ENCODE results near the gene RNF222. TPM values are rescaled to one million over a fixed set of nuclear protein-coding genes. Genes with fewer than 3 reads are reported as not detected.
"Not testable (repeated sequence)": the region's sequence is repeated elsewhere in the genome, so short reads cannot be mapped to it uniquely, and the experiment has no call there.

The RNF222 gene
- total RNA-seq, 1 donor from 2014 or later = not detected

DNA sequence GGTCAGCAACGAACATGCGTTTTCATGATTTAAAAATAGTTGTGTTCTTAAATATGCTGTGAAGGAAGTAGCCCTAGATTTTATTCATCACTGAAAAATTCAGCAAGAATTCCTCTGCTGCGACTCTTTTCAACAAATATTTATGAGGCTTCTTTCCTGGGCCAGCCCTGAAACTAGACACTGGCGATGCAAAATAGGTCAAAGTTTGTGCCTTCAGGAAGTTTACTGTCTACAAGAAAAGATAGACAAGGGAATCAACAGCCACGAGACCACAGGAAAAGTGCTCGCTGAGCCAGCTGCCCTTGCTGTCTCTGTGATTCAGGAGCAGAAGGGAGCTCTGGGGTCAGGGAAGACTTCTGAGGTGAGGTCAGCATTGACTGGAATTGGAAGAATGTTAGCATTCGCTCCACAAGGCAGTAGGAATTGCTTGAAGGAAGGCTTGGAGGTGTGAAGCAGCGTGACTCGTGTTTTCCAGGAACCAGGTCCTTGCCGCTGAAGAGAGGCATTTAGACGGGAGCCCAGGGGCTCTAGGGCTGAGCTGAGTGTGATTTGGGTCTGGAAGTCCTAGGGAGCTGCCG, 12.7 kb downstream of the RNF222 start:
- intact Hi-C loops (cut with micrococcal nuclease) = no loop called here
- ATAC-seq = no peak
- no peak for DNase-seq

DNA sequence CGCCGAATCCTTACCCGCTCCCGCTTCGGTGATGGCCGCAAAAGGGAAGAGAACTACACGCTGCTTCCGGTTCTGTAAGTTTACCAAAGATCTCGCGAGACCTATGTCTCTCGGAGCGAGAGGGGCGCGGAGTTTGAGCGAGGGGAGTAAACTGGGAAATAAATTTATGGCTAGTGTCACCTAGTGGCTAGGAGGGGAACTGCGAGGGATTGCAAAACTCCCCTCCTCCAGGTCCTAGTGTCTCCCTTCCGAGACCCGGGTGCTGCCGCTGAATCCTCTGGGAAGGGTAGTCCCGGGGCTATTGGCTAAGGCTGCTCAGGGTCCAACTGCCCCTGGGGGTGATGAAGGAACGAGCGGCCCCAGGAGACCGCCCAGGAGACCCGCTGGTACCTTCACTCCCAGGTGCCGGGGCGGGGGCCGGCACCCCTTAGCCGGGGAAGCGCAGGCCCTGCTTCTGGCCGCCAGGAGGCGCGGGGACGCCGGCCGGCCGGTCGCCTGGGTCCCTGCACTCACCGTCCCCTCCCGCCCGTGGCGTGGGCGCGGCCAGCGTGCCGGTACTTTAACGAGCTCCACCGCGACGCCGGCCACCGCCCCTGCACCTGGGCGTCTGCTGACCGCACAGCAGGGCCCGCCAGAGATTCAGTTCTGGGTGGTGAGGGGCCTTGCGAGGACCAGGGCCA, 14.3 kb downstream of the RNF222 start, which contains the start of gene RPL26:
Gene RPL26, minus strand, starts transcription at position 51 of the 680 bp plus-strand sequence. CDS start 883 bp downstream, outside the sequence.
- DNase-seq (peak; percentile 95), ATAC-seq (peak; percentile 92)

DNA sequence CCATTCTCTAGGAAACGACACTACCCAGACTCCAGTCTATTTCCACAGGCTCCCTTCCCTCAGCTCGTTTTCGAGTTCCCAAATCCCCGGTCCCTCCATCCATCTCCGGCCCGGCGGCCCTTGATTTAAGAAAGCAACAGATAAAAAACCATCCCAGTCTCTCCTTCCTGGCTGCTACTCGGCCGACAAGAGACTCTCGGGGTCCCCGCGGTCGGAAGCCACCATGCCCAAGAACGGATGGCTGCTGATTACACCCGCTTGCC, 14.8 kb downstream of the RNF222 start:
- ATAC-seq (peak; percentile 8), DNase-seq (no peak)
- intact Hi-C loops (cut with micrococcal nuclease) = no loop called here

More for the DNA sequence above, 14.3 kb downstream of the RNF222 start, which contains the start of gene RPL26:
- intact Hi-C loops (cut with micrococcal nuclease) = no loop called here

DNA sequence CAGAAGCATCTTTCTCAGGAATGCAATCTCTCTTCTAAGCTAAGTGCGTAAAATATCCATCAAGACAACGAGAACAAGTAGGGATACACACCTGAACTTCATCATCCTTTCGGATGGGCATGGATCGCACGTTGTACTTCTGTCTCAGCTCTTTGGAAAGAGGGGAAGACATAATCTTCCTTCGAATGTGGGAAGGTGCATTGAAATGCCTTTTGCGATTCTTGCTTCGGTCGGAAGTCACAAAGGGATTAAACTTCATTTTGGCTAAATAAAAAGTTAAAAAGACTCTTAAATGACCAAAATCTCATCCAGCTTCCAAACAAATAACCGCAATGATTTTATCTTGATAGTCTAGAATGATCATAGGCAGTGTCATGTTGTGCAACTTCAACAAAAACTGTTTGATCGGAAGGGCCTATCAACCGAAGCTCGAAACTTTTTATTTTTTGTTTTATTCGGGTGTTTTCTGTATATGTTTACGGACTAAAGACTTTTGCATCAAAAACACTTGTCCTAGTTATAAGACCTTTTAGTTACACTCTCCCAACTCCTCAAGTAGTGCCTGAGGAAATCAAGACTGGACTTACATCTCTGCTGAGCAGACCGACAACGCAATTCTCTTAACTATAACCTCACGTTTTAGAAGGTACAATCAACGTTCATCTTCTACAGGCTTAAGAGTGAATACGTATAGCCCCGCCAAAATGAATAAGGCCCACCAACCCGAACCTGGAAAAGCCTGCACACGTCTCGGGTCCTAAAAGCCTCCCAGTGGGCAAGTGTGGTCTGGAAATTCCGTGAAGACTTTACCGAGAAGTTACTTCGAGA, 15.4 kb downstream of the RNF222 start:
- intact Hi-C loops (cut with micrococcal nuclease) = no loop called here
- DNase-seq (no peak), ATAC-seq (no peak)

DNA sequence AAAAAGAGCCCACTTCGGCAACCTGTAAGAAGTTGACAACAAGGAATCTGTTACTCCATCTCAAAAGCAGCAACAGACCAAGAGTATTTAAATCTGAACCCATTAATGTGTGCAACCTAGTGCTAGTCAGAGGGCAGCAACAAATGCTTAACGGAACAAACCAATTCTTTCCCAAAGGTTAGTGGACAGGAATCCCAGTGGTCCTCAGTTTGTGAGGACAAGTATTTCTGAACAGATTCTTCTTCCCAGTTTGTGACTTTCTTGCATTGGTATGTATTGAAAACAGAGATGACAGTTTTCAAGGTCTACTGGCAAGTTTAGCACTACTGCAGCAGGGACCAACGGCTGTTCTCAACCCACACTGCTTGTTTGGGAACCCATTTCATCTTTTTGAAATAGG, 17.6 kb downstream of the RNF222 start:
- intact Hi-C loops (cut with micrococcal nuclease) = no loop called here
- no peak for DNase-seq
- ATAC-seq = no peak

DNA sequence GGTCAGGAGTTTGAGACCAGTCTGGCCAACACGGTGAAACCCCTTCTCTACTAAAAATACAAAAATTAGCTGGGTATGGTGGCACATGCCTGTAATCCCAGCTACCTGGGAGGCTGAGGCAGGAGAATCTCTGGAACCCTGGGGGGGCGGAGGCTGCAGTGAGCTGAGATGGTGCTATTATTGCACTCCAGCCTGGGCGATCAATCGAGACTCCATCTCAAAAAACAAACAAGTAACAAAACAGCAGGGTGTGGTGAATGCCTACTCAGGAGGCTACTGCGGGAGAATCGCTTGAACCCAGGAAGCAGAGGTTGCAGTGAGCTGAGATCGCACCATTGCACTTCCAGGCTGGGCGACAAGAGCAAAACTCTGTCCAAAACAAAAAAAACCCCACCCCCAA, 19.5 kb downstream of the RNF222 start:
- DNase-seq; ATAC-seq; intact Hi-C loops (cut with micrococcal nuclease): not testable (repeated sequence)

DNA sequence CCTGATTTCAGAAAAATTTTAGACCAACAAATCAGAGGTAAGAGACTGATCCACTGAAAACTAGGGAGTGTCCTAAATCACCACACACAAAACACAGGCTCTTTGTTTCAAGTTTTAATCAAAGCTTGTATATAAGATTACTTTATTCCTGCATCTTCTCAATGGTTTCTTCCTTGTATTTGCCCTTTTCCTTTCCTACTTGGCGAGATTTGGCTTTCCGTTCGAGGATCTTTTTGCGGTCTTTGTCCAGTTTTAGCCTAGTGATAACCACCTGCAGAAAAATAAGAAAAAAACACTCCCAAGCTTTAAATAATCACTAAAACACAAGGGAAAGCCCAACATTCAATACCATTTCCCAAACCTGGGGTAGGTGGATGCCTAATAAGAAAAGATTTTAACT, 20.2 kb downstream of the RNF222 start:
- ATAC-seq = no peak
- no peak for DNase-seq
- intact Hi-C loops (cut with micrococcal nuclease) = no loop called here

DNA sequence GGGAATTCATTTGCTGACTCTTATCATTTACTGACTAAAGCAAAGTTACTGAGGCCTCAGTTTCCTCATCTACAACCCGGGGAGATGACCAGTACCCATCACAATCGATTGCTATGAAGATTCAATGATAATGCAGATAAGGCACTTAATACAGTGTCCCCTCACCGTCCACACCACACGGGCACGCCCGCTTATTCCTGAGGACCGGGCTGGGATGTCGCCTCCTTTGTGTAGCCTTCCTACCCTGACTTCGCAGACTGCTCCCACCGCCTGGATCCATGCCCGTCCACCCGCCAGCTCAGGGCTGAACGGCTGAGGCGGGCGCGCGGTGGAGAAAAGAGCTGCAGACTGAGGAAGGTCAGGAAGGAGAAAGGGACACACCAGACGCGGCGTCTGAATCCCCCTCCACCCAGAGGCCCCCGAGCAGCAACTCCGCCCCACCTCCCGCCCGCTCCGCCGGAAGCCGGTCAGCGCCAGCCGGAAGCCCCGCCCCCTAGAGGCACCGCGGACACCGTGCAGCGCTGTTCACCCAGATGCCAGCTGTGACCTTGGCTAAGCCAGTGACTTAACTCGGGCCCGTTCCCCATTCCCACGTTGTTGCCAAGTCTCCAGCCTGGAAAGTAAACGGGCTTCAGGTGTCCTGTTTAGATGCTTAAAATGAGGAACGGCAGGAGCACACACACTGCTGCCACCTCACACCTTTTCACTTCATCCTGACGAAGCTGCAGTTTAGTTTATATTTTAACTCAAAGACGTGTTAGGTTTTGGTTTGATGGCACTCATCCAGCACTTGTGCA, 21.2 kb downstream of the RNF222 start, which contains the start of gene KRABD2:
Gene KRABD2, minus strand, starts transcription at position 434 of the 797 bp plus-strand sequence.
- intact Hi-C loops (cut with micrococcal nuclease) = no loop called here
- ATAC-seq = peak; percentile 97

DNA sequence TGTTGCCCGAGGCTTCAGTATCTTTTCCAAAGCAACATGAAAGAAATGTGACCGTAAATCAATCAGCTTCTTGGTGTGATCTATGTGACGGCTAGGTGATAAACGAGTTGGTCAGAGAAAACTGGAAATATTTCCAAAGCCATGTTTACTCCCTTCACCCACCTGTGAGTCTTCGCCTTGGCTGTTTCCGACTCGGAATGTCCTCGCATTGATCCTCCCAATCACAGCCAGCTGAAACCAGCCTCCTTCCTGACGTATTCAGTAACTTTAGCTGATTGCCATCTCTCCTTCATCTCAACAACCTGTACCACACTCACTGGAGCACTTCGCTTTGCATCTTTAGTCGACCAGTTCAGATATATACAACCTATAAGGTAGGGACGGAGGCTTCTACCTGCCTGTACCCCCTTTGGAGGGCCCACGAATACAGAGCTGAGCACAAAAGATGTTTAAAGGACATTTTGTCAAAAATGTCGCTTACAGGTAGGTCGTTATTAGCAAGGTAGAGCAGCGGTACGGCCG, 21.8 kb downstream of the RNF222 start:
- peak; percentile 22 for ATAC-seq
- intact Hi-C loops (cut with micrococcal nuclease) = no loop called here
- no peak for DNase-seq

More for the DNA sequence above, 21.2 kb downstream of the RNF222 start, which contains the start of gene KRABD2:
- DNase-seq = peak; percentile 94

DNA sequence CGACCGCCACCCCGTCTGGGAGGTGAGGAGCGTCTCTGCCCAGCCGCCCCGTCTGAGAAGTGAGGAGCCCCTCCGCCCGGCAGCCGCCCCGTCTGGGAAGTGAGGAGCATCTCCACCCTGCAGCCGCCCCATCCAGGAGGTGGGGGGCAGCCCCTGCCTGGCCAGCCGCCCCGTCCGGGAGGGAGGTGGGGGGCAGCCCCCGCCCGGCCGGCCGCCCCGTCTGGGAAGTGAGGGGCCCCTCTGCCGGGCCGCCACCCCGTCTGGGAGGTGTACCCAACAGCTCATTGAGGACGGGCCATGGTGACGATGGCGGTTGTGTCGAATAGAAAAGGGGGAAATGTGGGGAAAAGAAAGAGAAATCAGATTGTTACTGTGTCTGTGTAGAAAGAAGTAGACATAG, 23.8 kb downstream of the RNF222 start:
- intact Hi-C loops (cut with micrococcal nuclease); ATAC-seq; DNase-seq: not testable (repeated sequence)

DNA sequence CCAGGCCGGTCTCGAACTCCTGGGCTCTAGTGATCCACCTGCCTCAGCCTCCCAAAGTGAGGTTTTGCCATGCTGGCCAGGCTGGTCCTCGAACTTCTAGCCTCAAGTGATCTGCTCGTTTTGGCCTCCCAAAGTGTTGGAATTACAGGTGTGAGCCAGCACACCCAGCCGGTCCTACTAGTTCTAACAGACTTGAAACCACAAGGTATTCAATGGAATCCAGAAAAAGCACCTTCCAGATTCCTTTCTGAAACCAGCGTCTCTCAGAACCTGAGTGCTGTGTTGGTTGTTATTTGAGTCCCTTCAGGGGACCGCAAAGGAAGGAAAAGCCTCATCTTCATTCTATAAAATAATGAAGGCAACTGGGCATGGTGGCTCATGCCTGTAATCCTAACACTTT, 25.2 kb downstream of the RNF222 start:
- intact Hi-C loops (cut with micrococcal nuclease) = no loop called here
- DNase-seq = no peak
- ATAC-seq = no peak

DNA sequence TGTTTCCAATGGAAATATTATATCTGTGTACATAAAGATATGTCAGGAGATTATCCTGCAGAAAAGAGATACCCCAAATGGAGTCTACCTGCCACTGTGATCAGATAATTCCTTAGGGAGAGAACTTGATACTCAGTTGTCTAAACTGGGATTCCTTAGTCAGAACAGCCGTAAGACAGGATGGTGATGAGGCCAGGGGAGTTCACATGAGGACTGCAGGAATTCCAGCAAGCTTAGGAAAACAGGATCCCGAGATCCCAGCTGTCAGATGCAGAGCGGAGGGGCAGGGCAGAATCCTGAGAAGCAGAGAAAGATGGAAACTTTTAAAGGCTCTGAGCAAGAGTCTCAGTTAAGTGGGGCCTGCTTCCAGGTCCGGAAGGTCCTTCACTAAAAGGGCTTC, 25.8 kb downstream of the RNF222 start:
- no peak for DNase-seq
- intact Hi-C loops (cut with micrococcal nuclease) = no loop called here
- no peak for ATAC-seq

DNA sequence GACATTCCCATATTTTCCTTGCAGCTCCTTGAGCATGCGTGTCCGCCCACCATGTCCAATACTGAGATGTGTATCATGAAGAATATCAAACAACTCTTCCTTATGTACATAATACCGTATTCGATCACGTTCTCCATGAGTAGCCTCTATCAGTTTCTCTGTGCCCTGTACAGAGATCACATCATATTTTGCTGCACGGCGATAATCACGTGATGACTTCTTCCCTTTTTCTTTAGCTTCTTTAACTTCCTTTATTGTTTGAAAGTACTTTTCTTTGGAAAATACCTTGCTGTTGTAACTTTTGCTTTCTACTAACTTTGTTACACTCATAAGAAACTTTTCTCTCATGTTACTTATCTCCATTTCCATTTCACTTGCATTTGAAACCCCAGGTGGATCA, 27.7 kb downstream of the RNF222 start:
- no peak for ATAC-seq
- intact Hi-C loops (cut with micrococcal nuclease) = no loop called here
- DNase-seq = no peak

DNA sequence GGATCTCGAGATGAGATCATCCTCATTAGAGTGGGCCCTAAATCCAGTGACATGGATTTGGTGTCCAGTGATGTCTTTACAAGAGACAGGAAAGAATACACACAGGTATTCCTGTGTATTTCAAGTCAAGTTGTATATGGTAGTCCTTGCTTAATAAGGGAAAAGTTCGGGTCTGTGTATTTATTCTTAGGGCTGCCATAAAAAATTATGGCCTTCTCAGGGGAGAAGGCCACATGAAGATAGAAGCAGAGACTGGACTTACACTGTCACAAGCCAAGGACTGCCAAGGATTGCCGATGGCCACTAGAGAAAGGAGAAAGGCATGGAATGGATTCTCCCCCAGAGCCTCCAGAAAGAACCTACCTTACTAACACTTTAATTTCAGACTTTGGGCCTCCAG, 29.4 kb downstream of the RNF222 start:
- intact Hi-C loops (cut with micrococcal nuclease) = no loop called here
- DNase-seq (no peak), ATAC-seq (no peak)

DNA sequence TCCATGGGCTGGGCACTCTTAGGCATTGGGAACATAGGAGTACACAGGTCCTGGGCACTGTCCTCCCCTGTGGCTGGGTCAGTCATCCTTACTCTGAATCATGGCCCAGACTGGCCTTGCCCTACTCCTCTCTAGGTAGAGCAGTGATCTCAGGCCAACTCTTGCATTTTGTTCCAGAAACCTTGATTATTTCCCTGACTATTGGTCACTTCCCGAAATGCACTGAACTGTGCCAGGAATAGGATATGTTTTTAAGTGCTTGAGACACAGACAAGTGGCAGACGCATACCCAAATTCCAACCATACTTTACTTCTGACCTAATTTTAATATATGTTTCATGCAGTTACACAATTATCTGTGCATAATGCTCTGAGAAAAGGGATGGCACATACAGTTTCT, 31.4 kb downstream of the RNF222 start:
- DNase-seq = no peak
- ATAC-seq = peak; percentile 53
- intact Hi-C loops (cut with micrococcal nuclease) = no loop called here

DNA sequence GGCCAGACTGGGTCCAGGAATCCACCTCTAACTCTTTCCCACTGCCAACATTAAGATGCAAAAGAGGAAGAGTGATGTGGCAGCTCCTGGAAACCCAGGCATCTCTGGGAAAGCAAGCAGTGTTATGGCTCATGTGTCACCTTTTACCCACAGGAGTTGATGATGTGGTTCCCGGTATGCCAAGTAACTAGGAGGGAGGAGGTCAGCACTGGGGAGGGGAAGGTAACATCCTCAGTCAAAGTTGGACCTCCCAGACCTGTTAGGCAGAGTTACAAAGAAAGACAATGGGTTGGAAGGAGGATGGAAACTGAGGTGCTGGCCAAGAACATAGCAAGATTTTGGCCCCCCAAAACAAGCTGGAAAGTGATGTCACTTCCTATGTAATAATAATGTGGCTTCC, 32.5 kb downstream of the RNF222 start:
- intact Hi-C loops (cut with micrococcal nuclease) = no loop called here
- ATAC-seq (peak; percentile 36), DNase-seq (no peak)

DNA sequence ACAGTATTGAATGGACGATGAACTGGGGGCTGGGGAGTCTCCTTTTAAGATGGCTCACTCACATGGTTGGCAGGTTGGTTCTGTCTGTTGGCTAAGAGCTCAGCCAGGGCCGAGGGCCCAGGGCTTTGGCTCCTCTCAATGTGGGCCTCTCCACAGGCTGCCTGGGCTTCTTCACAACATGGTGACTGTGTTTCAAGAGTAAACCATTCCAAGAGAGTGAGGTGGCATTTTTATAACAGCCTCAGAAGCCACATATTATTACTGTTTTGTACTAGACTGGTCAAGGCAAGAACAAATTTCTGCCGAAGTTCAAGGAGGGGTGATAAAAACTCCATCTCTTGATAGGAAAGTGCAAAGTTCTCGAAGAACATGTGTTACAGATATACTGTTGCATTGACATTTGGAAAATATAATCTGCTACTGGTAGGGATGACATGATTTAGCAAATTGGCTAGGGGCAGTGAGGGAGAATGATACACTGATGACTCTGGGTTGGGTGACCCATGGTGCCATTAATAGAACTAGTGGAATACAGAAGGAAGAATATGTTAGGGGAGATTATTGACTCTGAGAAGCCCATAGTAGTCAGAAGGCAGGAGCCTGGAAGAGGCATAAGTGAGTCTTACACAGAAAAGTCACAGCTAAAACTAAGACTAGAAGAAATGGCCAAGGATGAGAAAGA, 34.8 kb downstream of the RNF222 start:
- DNase-seq (no peak), ATAC-seq (no peak)
- intact Hi-C loops (cut with micrococcal nuclease) = no loop called here

DNA sequence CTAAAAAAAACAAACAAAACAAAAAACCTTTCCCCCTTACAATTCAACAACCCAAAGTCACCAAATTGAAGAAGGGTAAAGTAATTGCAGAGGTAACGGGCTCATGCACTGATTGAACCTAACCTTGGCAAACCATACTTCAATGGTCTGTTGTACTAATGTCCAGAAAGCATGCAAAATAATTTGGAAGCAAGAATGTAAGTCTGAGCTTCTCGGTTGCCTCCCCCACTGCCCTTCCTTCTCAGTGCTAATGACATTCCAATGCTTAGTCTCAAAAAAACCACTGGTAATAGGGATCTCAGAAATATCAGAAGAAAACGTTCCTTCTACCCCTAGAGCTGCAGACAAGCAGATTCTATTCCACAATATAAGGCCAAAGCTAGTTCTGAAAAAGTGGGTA, 36.9 kb downstream of the RNF222 start:
- DNase-seq = no peak
- intact Hi-C loops (cut with micrococcal nuclease) = no loop called here
- no peak for ATAC-seq

DNA sequence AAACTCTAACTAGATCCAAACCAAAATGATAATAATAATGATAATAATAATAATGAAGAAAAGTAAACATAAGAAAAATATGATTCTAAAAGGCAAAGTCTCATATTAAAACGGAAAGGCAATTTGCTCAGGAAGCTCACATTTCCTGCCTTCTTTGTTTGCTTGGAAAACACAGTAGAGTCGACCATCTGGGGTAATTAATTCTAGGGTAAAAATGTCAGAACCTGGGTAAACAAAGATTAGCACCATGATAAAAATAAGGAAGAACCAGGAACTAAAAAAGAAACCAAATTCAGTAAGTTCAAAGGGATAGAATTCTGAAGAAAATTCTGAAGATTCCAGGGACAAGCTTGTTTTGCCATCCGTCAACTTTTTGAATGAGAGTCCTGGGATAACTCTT, 37.4 kb downstream of the RNF222 start:
- ATAC-seq (no peak), DNase-seq (no peak)
- intact Hi-C loops (cut with micrococcal nuclease) = no loop called here
